HepG2 (cell line): ENCODE measurements around the gene NSD2.
A peak's percentile ranks its signal among the peaks of the same experiment; 100 is the strongest.

Experiments used
- CTCF ChIP-seq: sonication (generic); formaldehyde crosslinking; IDR thresholded peaks from 2 replicates; pipeline ENCODE4 v1.5.0; 2020; ENCODE audit warnings: mild to moderate bottlenecking, missing genetic modification reagents, moderate library complexity
- HNF4G ChIP-seq, 2 experiments: sonication (generic) in 1 of 2; formaldehyde crosslinking in 1 of 2; IDR thresholded peaks; 2 replicates each; pipeline versions ENCODE4 v1.4.0 to v1.6.1; 2011 to 2020; ENCODE audit warnings: borderline replicate concordance in 2 of 2, low read depth in 2 of 2, mild to moderate bottlenecking in 2 of 2, low read length in 1 of 2, missing genetic modification reagents in 1 of 2, moderate library complexity in 1 of 2
- KAT8 ChIP-seq: IDR thresholded peaks from 2 replicates; pipeline ENCODE4 v1.6.1; 2016; ENCODE audit warnings: missing genetic modification reagents, missing compliant biosample characterization
- KLF6 ChIP-seq: IDR thresholded peaks from 2 replicates; pipeline ENCODE4 v1.8.0; 2016; ENCODE audit warnings: missing biosample characterization, missing genetic modification reagents
- MED1 ChIP-seq: sonication (generic); formaldehyde crosslinking; IDR thresholded peaks from 2 replicates; pipeline ENCODE4 v1.4.0; 2020; ENCODE audit warnings: missing genetic modification reagents
- NFIC ChIP-seq: IDR thresholded peaks from 2 replicates; pipeline ENCODE4 v1.6.1; 2012; ENCODE audit warnings: mild to moderate bottlenecking, low read length, inconsistent platforms
- RBFOX2 ChIP-seq: fragments of 200-400 bp; formaldehyde crosslinking; IDR thresholded peaks from 2 replicates; pipeline ENCODE4 v1.6.1; 2017; ENCODE audit warnings: low read depth, mild to moderate bottlenecking, low read length
- RNF2 ChIP-seq: fragments of 450-650 bp; conservative IDR thresholded peaks from 2 replicates; pipeline ENCODE4 v1.6.1; 2016; ENCODE audit warnings: low read depth
- THYN1 ChIP-seq: sonication (generic); formaldehyde crosslinking; IDR thresholded peaks from 2 replicates; pipeline ENCODE4 v1.8.1; 2023; ENCODE audit warnings: low read depth, mild to moderate bottlenecking, moderate library complexity, missing genetic modification reagents, borderline replicate concordance
- TP53 ChIP-seq: sonication (generic); formaldehyde crosslinking; conservative IDR thresholded peaks from 2 replicates; pipeline ENCODE4 v1.4.0; 2020; ENCODE audit warnings: missing genetic modification reagents
- UBTF ChIP-seq: sonication (generic); formaldehyde crosslinking; IDR thresholded peaks from 2 replicates; pipeline ENCODE4 v1.4.0; 2020; ENCODE audit warnings: mild to moderate bottlenecking, missing genetic modification reagents
- YY1 ChIP-seq: IDR thresholded peaks from 2 replicates; pipeline ENCODE4 v1.6.1; 2011; ENCODE audit warnings: low read length, low read depth, moderate library complexity, mild to moderate bottlenecking; ENCODE audit not compliant: insufficient read depth, insufficient replicate concordance
- ZBTB34 ChIP-seq: sonication (generic); formaldehyde crosslinking; IDR thresholded peaks from 2 replicates; pipeline ENCODE4 v1.8.0; 2022; ENCODE audit warnings: mild to moderate bottlenecking, missing genetic modification reagents
- TF ChIP-seq, protein P1 (sequence below): IDR thresholded peaks from 2 replicates; pipeline ENCODE4 v1.6.1; 2016; ENCODE audit warnings: low read depth, borderline replicate concordance

- TF ChIP-seq HNF4G (IDR thresholded peaks at IDR 0.05; ENCODE audit: borderline replicate concordance, low read depth, low read length) (no peak), HNF4G (CRISPR knock-in tag; IDR thresholded peaks at IDR 0.05; ENCODE audit: borderline replicate concordance, low read depth) (no peak), YY1 (no peak), KAT8 (CRISPR knock-in tag) (no peak), RNF2 (no peak), NFIC (no peak), CTCF (CRISPR knock-in tag) (peak; percentile 68), THYN1 (CRISPR knock-in tag) (no peak), ZBTB34 (CRISPR knock-in tag) (no peak), RBFOX2 (no peak), KLF6 (no peak), TP53 (CRISPR knock-in tag) (no peak), MED1 (CRISPR knock-in tag) (no peak), UBTF (CRISPR knock-in tag) (no peak)
- TF ChIP-seq, protein P1, sequence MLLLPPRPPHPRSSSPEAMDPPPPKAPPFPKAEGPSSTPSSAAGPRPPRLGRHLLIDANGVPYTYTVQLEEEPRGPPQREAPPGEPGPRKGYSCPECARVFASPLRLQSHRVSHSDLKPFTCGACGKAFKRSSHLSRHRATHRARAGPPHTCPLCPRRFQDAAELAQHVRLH (CRISPR knock-in tag), result no peak
Observed at GRCh38 chr4:1859389-1859753, 11.8 kb upstream of the NSD2 start.
